K562 (cell line): ENCODE data around the gene BPNT1. TPM values are rescaled to one million over a fixed set of nuclear protein-coding genes. Genes with fewer than 3 reads are reported as not detected.
A peak's percentile ranks its signal among the peaks of the same experiment; 100 is the strongest.

Experiments used
- DACH1 ChIP-seq: fragments of 450-650 bp; IDR thresholded peaks from 2 replicates; pipeline ENCODE4 v1.6.1; 2018; ENCODE audit not compliant: partially characterized antibody
- ETV5 ChIP-seq: sonication (generic); formaldehyde crosslinking; IDR thresholded peaks from 2 replicates; pipeline ENCODE4 v1.4.0; 2020; ENCODE audit warnings: low read depth, mild to moderate bottlenecking, missing genetic modification reagents
- HMGN3 ChIP-seq: IDR thresholded peaks from 2 replicates; pipeline ENCODE4 v1.6.1; 2011; ENCODE audit warnings: borderline replicate concordance, low read depth, mild to moderate bottlenecking, mixed read lengths, low read length; ENCODE audit not compliant: insufficient read length; ENCODE audit errors: extremely low read depth
- MTF1 ChIP-seq: fragments of 250-450 bp; sonication (Bioruptor Pico); IDR thresholded peaks from 2 replicates; pipeline ENCODE4 v1.9.0; 2021; ENCODE audit warnings: moderate library complexity, mild to moderate bottlenecking, inconsistent platforms, borderline replicate concordance
- RBM14 ChIP-seq: fragments of 200-400 bp; formaldehyde crosslinking; IDR thresholded peaks from 2 replicates; pipeline ENCODE4 v1.6.1; 2018; ENCODE audit warnings: low read depth, mild to moderate bottlenecking, low read length, moderate library complexity, borderline replicate concordance; ENCODE audit not compliant: insufficient read depth
- SAFB ChIP-seq: fragments of 200-400 bp; formaldehyde crosslinking; IDR thresholded peaks from 2 replicates; pipeline ENCODE4 v1.6.1; 2017; ENCODE audit warnings: low read depth, low read length, borderline replicate concordance
- SUPT5H ChIP-seq: fragments of 450-650 bp; IDR thresholded peaks from 2 replicates; pipeline ENCODE4 v1.6.1; 2016
- TAF1 ChIP-seq: IDR thresholded peaks from 2 replicates; pipeline ENCODE4 v1.6.1; 2011; ENCODE audit warnings: mild to moderate bottlenecking, low read length, moderate library complexity; ENCODE audit not compliant: insufficient read depth, control insufficient read depth, severe bottlenecking; ENCODE audit errors: extremely low read depth
- TBL1XR1 ChIP-seq, 2 experiments: IDR thresholded peaks; 2 replicates each; pipeline ENCODE4 v1.6.1; 2012; ENCODE audit warnings: improper control_type of control experiment in 2 of 2, low read length in 2 of 2, mild to moderate bottlenecking in 1 of 2
- YY1 ChIP-seq, 3 experiments: IDR thresholded peaks; 2 replicates each; pipeline ENCODE4 v1.6.1; 2011; ENCODE audit warnings: low read length in 2 of 3, mild to moderate bottlenecking in 2 of 3, moderate library complexity in 2 of 3, borderline replicate concordance in 1 of 3, control low read depth in 1 of 3, low read depth in 1 of 3; ENCODE audit not compliant: insufficient read depth in 3 of 3, insufficient replicate concordance in 2 of 3, control insufficient read depth in 1 of 3, insufficient read length in 1 of 3; ENCODE audit errors: extremely low read depth in 1 of 3
- ZNF121 ChIP-seq: sonication (generic); formaldehyde crosslinking; conservative IDR thresholded peaks from 2 replicates; pipeline ENCODE4 v1.8.0; 2022; ENCODE audit warnings: missing genetic modification reagents
- ZNF212 ChIP-seq: fragments of 450-650 bp; formaldehyde crosslinking; IDR thresholded peaks from 2 replicates; pipeline ENCODE4 v1.4.0; 2020; ENCODE audit warnings: mild to moderate bottlenecking
- ZNF584 ChIP-seq: fragments of 200-800 bp; sonication (Bioruptor generic); IDR thresholded peaks from 2 replicates; pipeline ENCODE4 v1.6.1; 2016; ENCODE audit warnings: low read depth, mild to moderate bottlenecking, missing genetic modification characterization, missing compliant biosample characterization
- ZNF644 ChIP-seq: fragments of 200-800 bp; sonication (Bioruptor generic); IDR thresholded peaks from 2 replicates; pipeline ENCODE4 v1.6.1; 2016; ENCODE audit warnings: low read depth, missing genetic modification characterization, missing compliant biosample characterization
- polyA plus RNA-seq, 8 experiments: library from polyadenylated mRNA; depleted of rRNA in 4 of 8; stranded (reverse) in 5 of 8; unstranded in 3 of 8; fragments of >200 nt; fragmentation: Nextera tagmentation in 2 of 8; fragmentation: Illumina TruSeq in 1 of 8; extraction: Ambion mirVana in 2 of 8; extraction: Trizol in 1 of 8; gene quantifications; 2 replicates each; pipeline versions ENCODE4 v1.2.1 to v1.2.3, GENCODE V29; 2011 to 2014; ENCODE audit warnings: inconsistent platforms in 1 of 8, missing spikeins in 1 of 8
- total RNA-seq, 7 experiments: library from RNA; depleted of rRNA in 6 of 7; stranded (reverse); fragments of >200 nt in 6 of 7; fragmentation: Illumina TruSeq in 2 of 7; extraction: Trizol in 2 of 7; gene quantifications; 2 replicates each; pipeline versions ENCODE4 v1.2.1 to v1.2.3, GENCODE V29; 2011 to 2021; ENCODE audit warnings: low replicate concordance in 1 of 7
- TF ChIP-seq, protein P1 (sequence below), 2 experiments: fragments of 450-650 bp; IDR thresholded peaks; 2 replicates each; pipeline ENCODE4 v1.6.1; 2018; ENCODE audit warnings: mild to moderate bottlenecking in 2 of 2, low read depth in 1 of 2; ENCODE audit not compliant: partially characterized antibody in 2 of 2
- TF ChIP-seq, protein P2 (sequence below): fragments of 450-650 bp; IDR thresholded peaks from 2 replicates; pipeline ENCODE4 v1.6.1; 2014; ENCODE audit warnings: low read depth, mild to moderate bottlenecking, moderate library complexity, borderline replicate concordance
- TF ChIP-seq, protein P3 (sequence below): IDR thresholded peaks from 3 replicates; pipeline ENCODE4 v1.6.1; 2011; ENCODE audit warnings: borderline replicate concordance, mild to moderate bottlenecking; ENCODE audit not compliant: insufficient read length, insufficient read depth

BPNT1 gene
- total and polyA plus RNA-seq, 9 of the 15 experiments (the other 6 are each of a cell fraction or from before 2014, with no cell fraction given): 30.2 to 73.8 (median 40.5) TPM

DNA sequence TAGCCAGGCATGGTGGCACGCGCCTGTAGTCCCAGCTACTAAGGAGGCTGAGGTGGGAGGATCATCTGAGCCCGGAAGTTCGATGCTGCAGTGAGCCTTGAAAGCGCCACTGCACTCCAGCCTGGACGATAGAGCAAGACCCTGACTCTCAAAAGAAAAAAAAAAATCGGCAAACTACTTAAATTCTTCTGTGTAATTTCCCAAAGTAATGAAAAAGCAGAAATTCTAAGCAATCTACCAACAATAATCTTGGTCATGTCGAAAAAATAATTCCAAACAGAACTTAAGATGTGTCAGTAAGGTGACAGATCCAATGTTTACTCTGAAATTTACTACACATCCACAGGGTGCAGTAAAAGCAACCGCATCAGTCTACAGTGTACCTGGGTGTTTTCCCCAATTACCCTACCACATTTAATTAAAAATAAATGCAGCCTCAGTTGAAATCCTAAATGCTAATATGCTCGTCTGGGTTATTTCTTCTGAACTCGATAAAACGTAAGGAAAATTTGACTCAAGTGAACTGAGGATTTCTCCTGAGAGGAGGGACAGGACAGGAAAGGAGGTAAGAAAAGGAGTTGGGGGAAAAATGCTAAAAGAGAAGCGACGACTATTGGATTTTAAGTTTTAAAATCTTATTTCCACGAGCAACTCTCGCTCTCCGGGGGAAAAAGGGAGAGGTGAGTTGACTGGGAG is 44.1 kb downstream of the BPNT1 start (continued):
- TF ChIP-seq, protein P1, sequence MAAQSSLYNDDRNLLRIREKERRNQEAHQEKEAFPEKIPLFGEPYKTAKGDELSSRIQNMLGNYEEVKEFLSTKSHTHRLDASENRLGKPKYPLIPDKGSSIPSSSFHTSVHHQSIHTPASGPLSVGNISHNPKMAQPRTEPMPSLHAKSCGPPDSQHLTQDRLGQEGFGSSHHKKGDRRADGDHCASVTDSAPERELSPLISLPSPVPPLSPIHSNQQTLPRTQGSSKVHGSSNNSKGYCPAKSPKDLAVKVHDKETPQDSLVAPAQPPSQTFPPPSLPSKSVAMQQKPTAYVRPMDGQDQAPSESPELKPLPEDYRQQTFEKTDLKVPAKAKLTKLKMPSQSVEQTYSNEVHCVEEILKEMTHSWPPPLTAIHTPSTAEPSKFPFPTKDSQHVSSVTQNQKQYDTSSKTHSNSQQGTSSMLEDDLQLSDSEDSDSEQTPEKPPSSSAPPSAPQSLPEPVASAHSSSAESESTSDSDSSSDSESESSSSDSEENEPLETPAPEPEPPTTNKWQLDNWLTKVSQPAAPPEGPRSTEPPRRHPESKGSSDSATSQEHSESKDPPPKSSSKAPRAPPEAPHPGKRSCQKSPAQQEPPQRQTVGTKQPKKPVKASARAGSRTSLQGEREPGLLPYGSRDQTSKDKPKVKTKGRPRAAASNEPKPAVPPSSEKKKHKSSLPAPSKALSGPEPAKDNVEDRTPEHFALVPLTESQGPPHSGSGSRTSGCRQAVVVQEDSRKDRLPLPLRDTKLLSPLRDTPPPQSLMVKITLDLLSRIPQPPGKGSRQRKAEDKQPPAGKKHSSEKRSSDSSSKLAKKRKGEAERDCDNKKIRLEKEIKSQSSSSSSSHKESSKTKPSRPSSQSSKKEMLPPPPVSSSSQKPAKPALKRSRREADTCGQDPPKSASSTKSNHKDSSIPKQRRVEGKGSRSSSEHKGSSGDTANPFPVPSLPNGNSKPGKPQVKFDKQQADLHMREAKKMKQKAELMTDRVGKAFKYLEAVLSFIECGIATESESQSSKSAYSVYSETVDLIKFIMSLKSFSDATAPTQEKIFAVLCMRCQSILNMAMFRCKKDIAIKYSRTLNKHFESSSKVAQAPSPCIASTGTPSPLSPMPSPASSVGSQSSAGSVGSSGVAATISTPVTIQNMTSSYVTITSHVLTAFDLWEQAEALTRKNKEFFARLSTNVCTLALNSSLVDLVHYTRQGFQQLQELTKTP (IDR thresholded peaks at IDR 0.05; ENCODE audit: low read depth in 1 of 2, partially characterized antibody in 2 of 2): peak in 1 of 2 experiments; percentile 49
- TF ChIP-seq YY1 (IDR thresholded peaks at IDR 0.05; ENCODE audit: borderline replicate concordance in 1 of 3, control insufficient read depth in 1 of 3, extremely low read depth in 1 of 3, insufficient read depth in 3 of 3, insufficient read length in 1 of 3, insufficient replicate concordance in 2 of 3, low read depth in 1 of 3, low read length in 2 of 3) (peak in 1 of 3 experiments; percentile 62), ZNF121 (peak; percentile 99), SAFB (no peak), ETV5 (CRISPR knock-in tag) (no peak), TAF1 (peak; percentile 25), TBL1XR1 (IDR thresholded peaks at IDR 0.05; ENCODE audit: low read length in 2 of 2) (peak in 1 of 2 experiments; percentile 15; a peak in 1 of 4 replicates), ZNF584 (CRISPR knock-in tag) (no peak), ZNF644 (tag) (no peak), SUPT5H (peak; percentile 53), HMGN3 (no peak), MTF1 (no peak; the same call in 1 of the 2 replicates), ZNF212 (CRISPR knock-in tag) (no peak), RBM14 (no peak), DACH1 (no peak)
- TF ChIP-seq, protein P2, sequence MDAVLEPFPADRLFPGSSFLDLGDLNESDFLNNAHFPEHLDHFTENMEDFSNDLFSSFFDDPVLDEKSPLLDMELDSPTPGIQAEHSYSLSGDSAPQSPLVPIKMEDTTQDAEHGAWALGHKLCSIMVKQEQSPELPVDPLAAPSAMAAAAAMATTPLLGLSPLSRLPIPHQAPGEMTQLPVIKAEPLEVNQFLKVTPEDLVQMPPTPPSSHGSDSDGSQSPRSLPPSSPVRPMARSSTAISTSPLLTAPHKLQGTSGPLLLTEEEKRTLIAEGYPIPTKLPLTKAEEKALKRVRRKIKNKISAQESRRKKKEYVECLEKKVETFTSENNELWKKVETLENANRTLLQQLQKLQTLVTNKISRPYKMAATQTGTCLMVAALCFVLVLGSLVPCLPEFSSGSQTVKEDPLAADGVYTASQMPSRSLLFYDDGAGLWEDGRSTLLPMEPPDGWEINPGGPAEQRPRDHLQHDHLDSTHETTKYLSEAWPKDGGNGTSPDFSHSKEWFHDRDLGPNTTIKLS: no peak
- TF ChIP-seq, protein P3, sequence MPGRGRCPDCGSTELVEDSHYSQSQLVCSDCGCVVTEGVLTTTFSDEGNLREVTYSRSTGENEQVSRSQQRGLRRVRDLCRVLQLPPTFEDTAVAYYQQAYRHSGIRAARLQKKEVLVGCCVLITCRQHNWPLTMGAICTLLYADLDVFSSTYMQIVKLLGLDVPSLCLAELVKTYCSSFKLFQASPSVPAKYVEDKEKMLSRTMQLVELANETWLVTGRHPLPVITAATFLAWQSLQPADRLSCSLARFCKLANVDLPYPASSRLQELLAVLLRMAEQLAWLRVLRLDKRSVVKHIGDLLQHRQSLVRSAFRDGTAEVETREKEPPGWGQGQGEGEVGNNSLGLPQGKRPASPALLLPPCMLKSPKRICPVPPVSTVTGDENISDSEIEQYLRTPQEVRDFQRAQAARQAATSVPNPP: no peak
